ENCODE data around the gene CAPN6. TPM values are rescaled to one million over a fixed set of nuclear protein-coding genes. Genes with fewer than 3 reads are reported as not detected.

CAPN6 gene
- total and polyA plus RNA-seq, 8 donors = 0.45 to 84.8 (median 2.5) TPM; not detected in 1

DNA sequence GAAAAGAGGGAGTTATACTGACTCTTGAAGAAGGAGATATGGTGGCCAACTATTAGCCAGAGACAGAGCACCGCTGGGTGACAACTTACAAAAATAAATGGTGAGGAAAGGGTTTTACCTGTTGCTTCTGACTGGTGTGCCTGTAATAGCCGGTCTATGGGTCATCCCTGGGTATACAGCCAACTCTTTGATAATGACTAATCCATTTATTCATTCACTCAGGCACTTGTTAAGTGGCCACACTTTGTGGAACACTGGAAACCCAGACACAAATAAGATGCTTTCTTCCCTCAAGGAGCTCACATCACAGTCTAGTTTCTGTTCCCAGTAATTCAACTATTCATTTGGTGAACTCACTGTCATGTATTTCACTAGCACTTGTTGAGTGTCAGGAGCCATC is 13.2 kb upstream of the CAPN6 start:
- TF ChIP-seq POLR2A (IDR thresholded peaks at IDR 0.05) = no peak
- WGBS, 5 donors = 74 to 89% (median 81%) methylated on average over 2 of the region's 2 CpGs
- intact Hi-C loops (cut with DNase I; ENCODE audit: low total_unique reads) = no loop called here

DNA sequence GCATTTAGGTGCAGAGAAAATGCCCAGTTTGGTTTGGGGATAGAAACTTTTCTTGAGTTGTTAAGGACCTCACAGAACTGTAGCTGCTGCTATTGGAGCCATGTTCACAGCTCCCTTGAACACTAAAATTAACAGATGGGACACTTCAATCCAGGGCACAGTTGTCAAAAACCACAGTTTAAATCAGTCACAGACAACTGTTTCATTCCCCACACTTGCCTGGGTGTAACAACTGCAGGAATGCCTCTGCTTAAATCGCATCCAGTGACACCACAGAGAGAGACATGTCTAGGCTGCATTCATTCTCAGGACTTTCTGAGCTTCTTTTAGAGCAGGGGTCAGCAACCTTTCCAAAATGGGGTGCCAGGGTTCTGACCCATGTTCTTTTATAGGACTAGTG is 12.7 kb upstream of the CAPN6 start:
- peaks cover 0 to 4% (median 0%) of the 10 kb centered on the region in 3 donors for H3K27me3 ChIP-seq
- no peak overlapping the region for H3K27ac ChIP-seq
- peaks cover 0 to 2% (median 0%) of the 10 kb centered on the region in 4 donors for H3K9me3 ChIP-seq
- no peaks in the 10 kb centered on the region for H3K4me1 ChIP-seq
- TF ChIP-seq EP300 (IDR thresholded peaks at IDR 0.05) (no peak), POLR2A (IDR thresholded peaks at IDR 0.05) (no peak), POLR2AphosphoS5 (IDR thresholded peaks at IDR 0.05) (no peak)
- TF ChIP-seq, protein P1, sequence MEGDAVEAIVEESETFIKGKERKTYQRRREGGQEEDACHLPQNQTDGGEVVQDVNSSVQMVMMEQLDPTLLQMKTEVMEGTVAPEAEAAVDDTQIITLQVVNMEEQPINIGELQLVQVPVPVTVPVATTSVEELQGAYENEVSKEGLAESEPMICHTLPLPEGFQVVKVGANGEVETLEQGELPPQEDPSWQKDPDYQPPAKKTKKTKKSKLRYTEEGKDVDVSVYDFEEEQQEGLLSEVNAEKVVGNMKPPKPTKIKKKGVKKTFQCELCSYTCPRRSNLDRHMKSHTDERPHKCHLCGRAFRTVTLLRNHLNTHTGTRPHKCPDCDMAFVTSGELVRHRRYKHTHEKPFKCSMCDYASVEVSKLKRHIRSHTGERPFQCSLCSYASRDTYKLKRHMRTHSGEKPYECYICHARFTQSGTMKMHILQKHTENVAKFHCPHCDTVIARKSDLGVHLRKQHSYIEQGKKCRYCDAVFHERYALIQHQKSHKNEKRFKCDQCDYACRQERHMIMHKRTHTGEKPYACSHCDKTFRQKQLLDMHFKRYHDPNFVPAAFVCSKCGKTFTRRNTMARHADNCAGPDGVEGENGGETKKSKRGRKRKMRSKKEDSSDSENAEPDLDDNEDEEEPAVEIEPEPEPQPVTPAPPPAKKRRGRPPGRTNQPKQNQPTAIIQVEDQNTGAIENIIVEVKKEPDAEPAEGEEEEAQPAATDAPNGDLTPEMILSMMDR (IDR thresholded peaks at IDR 0.05) = no peak
- no peak overlapping the region for H3K4me3 ChIP-seq
- no peaks in the 10 kb centered on the region for H3K36me3 ChIP-seq
- intact Hi-C loops (cut with DNase I; ENCODE audit: low total_unique reads) = no loop called here
- DNase-seq = no peak
- 78 to 100% (median 88%) methylated on average over 1 of the region's 1 CpG for WGBS, 5 donors

More for the DNA sequence above, 13.2 kb upstream of the CAPN6 start:
- Histone ChIP-seq H3K27me3 (peaks cover 0 to 8% (median 0%) of the 10 kb centered on the region in 3 donors), H3K4me1 (no peaks in the 10 kb centered on the region), H3K27ac (no peak overlapping the region), H3K9me3 (peaks cover 0 to 2% (median 0%) of the 10 kb centered on the region in 4 donors), H3K4me3 (no peak overlapping the region), H3K36me3 (no peaks in the 10 kb centered on the region)
- DNase-seq = no peak

DNA sequence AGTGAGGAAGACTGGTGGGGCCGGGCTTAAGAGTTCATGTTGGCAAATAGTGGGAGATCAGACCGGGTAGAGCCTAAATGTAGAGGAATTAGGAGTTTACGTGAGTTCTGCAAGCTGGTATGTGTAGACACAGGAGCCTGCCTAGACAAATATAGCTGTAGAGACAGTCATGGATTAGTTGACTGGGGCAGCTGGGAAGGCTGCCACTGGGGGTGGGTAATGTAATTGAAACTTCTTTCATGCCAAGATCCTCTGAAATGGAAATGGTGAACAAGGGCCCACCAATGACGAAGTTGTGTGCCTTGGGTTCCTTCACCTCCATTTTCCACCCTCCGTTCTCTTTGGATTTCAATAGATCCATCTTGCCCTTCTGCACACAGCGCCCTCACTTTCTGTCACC is 11.9 kb upstream of the CAPN6 start:
- TF ChIP-seq, protein P1 (IDR thresholded peaks at IDR 0.05) = no peak
- TF ChIP-seq EP300 (IDR thresholded peaks at IDR 0.05) = no peak
- TF ChIP-seq POLR2AphosphoS5 (IDR thresholded peaks at IDR 0.05) = no peak
- no peak for TF ChIP-seq POLR2A (IDR thresholded peaks at IDR 0.05)
- WGBS, 5 donors = 71 to 93% (median 88%) methylated on average over 6 of the region's 6 CpGs
- Histone ChIP-seq H3K9me3 (peaks cover 0 to 2% (median 0%) of the 10 kb centered on the region in 4 donors), H3K27me3 (peaks cover 0 to 4% (median 0%) of the 10 kb centered on the region in 3 donors), H3K27ac (no peak overlapping the region), H3K4me3 (no peak overlapping the region), H3K36me3 (no peaks in the 10 kb centered on the region), H3K4me1 (no peaks in the 10 kb centered on the region)
- DNase-seq = no peak
- intact Hi-C loops (cut with DNase I; ENCODE audit: low total_unique reads) = no loop called here

DNA sequence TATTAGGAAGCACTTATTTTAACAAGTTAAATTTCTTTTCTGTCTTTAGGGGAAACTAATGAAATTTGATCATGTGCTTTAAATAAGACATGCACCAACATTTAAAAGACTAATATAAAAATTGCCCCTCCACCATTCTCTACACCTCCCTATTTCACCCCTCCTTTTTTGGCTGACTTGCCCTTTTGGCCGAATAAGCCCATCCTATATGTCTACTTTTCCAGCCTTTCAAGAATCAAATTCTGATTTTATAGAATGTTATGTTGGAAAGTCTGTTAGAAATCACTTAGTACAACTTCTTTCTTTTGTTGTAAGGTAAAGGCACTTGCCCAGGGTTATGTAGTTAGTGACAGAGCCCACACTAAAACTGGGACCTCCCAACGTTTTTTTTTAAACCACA is 1.8 kb downstream of the CAPN6 start:
- Histone ChIP-seq H3K36me3 (no peaks in the 10 kb centered on the region), H3K27me3 (peaks cover 0 to 12% (median 0%) of the 10 kb centered on the region in 3 donors), H3K27ac (no peak overlapping the region), H3K4me1 (no peaks in the 10 kb centered on the region), H3K9me3 (no peaks in the 10 kb centered on the region), H3K4me3 (no peak overlapping the region)
- TF ChIP-seq, protein P1 (IDR thresholded peaks at IDR 0.05) = no peak
- intact Hi-C loops (cut with DNase I; ENCODE audit: low total_unique reads) = no loop called here
- DNase-seq = no peak
- WGBS, 5 donors = 18 to 65% (median 24%) methylated on average over 2 of the region's 2 CpGs

DNA sequence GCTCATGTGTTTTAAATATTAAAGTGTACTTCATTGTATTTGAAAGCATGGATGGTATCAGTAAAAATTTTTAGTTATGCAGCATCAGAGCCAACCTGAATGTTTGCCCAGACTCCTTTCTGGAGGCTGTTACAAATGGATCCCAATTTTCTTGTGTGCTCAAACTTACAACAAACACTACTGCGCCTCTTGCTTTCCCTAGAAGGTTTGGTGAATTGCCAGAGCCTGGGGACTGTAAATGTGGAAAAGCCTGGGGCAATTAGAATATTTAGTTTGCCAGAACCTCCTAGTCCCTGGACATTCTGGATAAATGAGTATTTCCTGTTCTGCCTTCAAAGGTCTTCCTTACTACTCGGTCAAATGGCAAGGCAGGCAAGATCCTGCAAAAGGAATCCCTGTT is 4.8 kb downstream of the CAPN6 start:
- H3K27me3 ChIP-seq = peaks cover 0 to 13% (median 0%) of the 10 kb centered on the region in 3 donors
- intact Hi-C loops (cut with DNase I; ENCODE audit: low total_unique reads) = no loop called here
- no peaks in the 10 kb centered on the region for H3K36me3 ChIP-seq
- H3K27ac ChIP-seq = no peak overlapping the region
- no peak for DNase-seq
- H3K4me3 ChIP-seq = no peak overlapping the region
- H3K9me3 ChIP-seq = no peaks in the 10 kb centered on the region
- 25 to 58% (median 49%) methylated on average over 2 of the region's 2 CpGs for WGBS, 5 donors
- TF ChIP-seq EP300 (IDR thresholded peaks at IDR 0.05) = no peak
- TF ChIP-seq, protein P1 (IDR thresholded peaks at IDR 0.05) = no peak
- no peak for TF ChIP-seq POLR2A (IDR thresholded peaks at IDR 0.05)
- no peaks in the 10 kb centered on the region for H3K4me1 ChIP-seq
